ENCODE measurements around the gene CCDC7.

GRCh38 chr10:32771217-32771616 lies 325.3 kb downstream of the CCDC7 start:
- TF ChIP-seq CTCF (IDR thresholded peaks at IDR 0.05) (no peak), POLR2A (IDR thresholded peaks at IDR 0.05) (no peak)

Data from right lobe of liver (tissue), 4 donors.